ENCODE results near the gene HOATZ. TPM values are rescaled to one million over a fixed set of nuclear protein-coding genes. Genes with fewer than 3 reads are reported as not detected.

Gene HOATZ
- total and polyA plus RNA-seq, 2 donors (not counting 3 experiments of a cell fraction or from before 2014, with no cell fraction given), result not detected

GRCh38 chr11:111561306-111561705 lies 46.7 kb downstream of the HOATZ start:
- dilution Hi-C loops (cut with MboI; ENCODE audit: extremely low pct_ligation_motif_present, low sequenced_read_pairs), result no loop called here
- FAIRE-seq (no peak), DNase-seq (ENCODE audit: low read depth, low spot score) (no peak)
- peaks cover 0 to 2% of the 10 kb centered on the region in 2 experiments for H3K27me3 ChIP-seq (ENCODE audit: control insufficient read depth in 2 of 2, insufficient read depth in 2 of 2, low read length in 2 of 2)
- H4K20me1 ChIP-seq (replicated peaks; ENCODE audit: control insufficient read depth, extremely low read depth, insufficient read depth, low read length), result no peaks in the 10 kb centered on the region
- no TSS peak for BruUV-seq (replicated peaks)
- H2AFZ ChIP-seq (ENCODE audit: low read depth, low read length), result no peak overlapping the region
- no peak overlapping the region for H3K9ac ChIP-seq (replicated peaks; ENCODE audit: extremely low read depth, insufficient read depth, low read length)
- ChIA-PET POLR2A (no interaction called here), CTCF (interaction anchor here (1.2 to 4.0 kb wide), 5 partner anchors 10 to 291 kb away, joined by 3 to 15 read pairs (median 7); no protein-coding TSS in a partner anchor)
- no peaks in the 10 kb centered on the region for H3K4me1 ChIP-seq (ENCODE audit: control insufficient read depth, extremely low read depth, insufficient read depth, low read length)
- intact Hi-C loops (cut with micrococcal nuclease), result no loop called here
- no peak for TF ChIP-seq EZH2 (IDR thresholded peaks at IDR 0.05; ENCODE audit: borderline replicate concordance, low read depth, low read length, severe bottlenecking)
- no peak for TF ChIP-seq POLR2AphosphoS5 (IDR thresholded peaks at IDR 0.05; ENCODE audit: insufficient read depth, low read depth, low read length)
- no peak for TF ChIP-seq MYC (IDR thresholded peaks at IDR 0.05; ENCODE audit: low read depth, low read length)
- no peak for TF ChIP-seq GATA2 (IDR thresholded peaks at IDR 0.05; ENCODE audit: insufficient read depth, insufficient read length, low read depth, low read length)
- no peak for TF ChIP-seq CTCF (IDR thresholded peaks at IDR 0.05; ENCODE audit: extremely low read depth in 1 of 2, insufficient read depth in 1 of 2, low read depth in 1 of 2, low read length in 2 of 2)
- no peak for TF ChIP-seq MAX (IDR thresholded peaks at IDR 0.05; ENCODE audit: insufficient read depth, insufficient read length)
- TF ChIP-seq POLR2A (IDR thresholded peaks at IDR 0.05; ENCODE audit: low read depth, low read length), result no peak
- TF ChIP-seq JUN (IDR thresholded peaks at IDR 0.05; ENCODE audit: borderline replicate concordance, insufficient read depth, insufficient read length, low read depth), result no peak
- no peak for TF ChIP-seq FOS (IDR thresholded peaks at IDR 0.05; ENCODE audit: borderline replicate concordance, insufficient read depth, low read length)
- H3K9me1 ChIP-seq (replicated peaks; ENCODE audit: control insufficient read depth, extremely low read depth, insufficient read depth, low read length), result no peaks in the 10 kb centered on the region
- no peaks in the 10 kb centered on the region for H3K9me3 ChIP-seq (replicated peaks; ENCODE audit: control insufficient read depth, insufficient read depth, low read length)
- no peaks in the 10 kb centered on the region for H3K36me3 ChIP-seq (ENCODE audit: control insufficient read depth in 2 of 2, extremely low read depth in 1 of 2, insufficient read depth in 2 of 2, low read length in 2 of 2)
- H3K79me2 ChIP-seq (ENCODE audit: control insufficient read depth, insufficient read depth, low read length), result no peaks in the 10 kb centered on the region
- no peak overlapping the region for H3K4me3 ChIP-seq (replicated peaks in 1 of 3; ENCODE audit: insufficient read depth in 1 of 3, low read depth in 1 of 3, low read length in 3 of 3)
- no peak overlapping the region for H3K27ac ChIP-seq (ENCODE audit: insufficient read depth, low read depth, low read length)
- H3K4me2 ChIP-seq (ENCODE audit: insufficient read depth, low read length), result no peak overlapping the region
